ENCODE measurements around the gene EMP3. TPM values are rescaled to one million over a fixed set of nuclear protein-coding genes. Genes with fewer than 3 reads are reported as not detected.

EMP3 gene
- total and polyA plus RNA-seq, 2 of the 13 experiments (the other 11 are each of a cell fraction or from before 2014, with no cell fraction given), result 2.2 to 7.8 TPM

- TF ChIP-seq FOSL1 (CRISPR knock-in tag; IDR thresholded peaks at IDR 0.05; ENCODE audit: borderline replicate concordance) (peak; percentile 89), ZNF883 (CRISPR knock-in tag; IDR thresholded peaks at IDR 0.05; ENCODE audit: not compliant biosample characterization) (peak; percentile 20), NFAT5 (CRISPR knock-in tag; IDR thresholded peaks at IDR 0.05) (no peak), ZNF614 (CRISPR knock-in tag; IDR thresholded peaks at IDR 0.05; ENCODE audit: borderline replicate concordance) (peak; percentile 68; the same call in 1 of the 2 replicates), NR2F2 (IDR thresholded peaks at IDR 0.05; ENCODE audit: borderline replicate concordance, low read depth) (peak; percentile 99), ZHX2 (IDR thresholded peaks at IDR 0.05; ENCODE audit: low read depth) (0 out of 2 replicates have a peak, but pooled peaks have one; percentile 59), ZHX2 (CRISPR knock-in tag; IDR thresholded peaks at IDR 0.05; ENCODE audit: borderline replicate concordance) (no peak), TEF (CRISPR knock-in tag; IDR thresholded peaks at IDR 0.05) (no peak), ZNF574 (CRISPR knock-in tag; IDR thresholded peaks at IDR 0.05) (peak; percentile 35; the same call in 1 of the 2 replicates), GTF3A (CRISPR knock-in tag; conservative IDR thresholded peaks at IDR 0.05) (no peak), PHF20 (CRISPR knock-in tag; IDR thresholded peaks at IDR 0.05) (peak; percentile 40; the same call in 1 of the 2 replicates), TP53 (CRISPR knock-in tag; conservative IDR thresholded peaks at IDR 0.05) (peak; percentile 58), CBX1 (IDR thresholded peaks at IDR 0.05; ENCODE audit: low read depth) (peak; percentile 34)
- TF ChIP-seq, protein P1, sequence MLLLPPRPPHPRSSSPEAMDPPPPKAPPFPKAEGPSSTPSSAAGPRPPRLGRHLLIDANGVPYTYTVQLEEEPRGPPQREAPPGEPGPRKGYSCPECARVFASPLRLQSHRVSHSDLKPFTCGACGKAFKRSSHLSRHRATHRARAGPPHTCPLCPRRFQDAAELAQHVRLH (CRISPR knock-in tag; IDR thresholded peaks at IDR 0.05; ENCODE audit: borderline replicate concordance, low read depth), result peak; percentile 90; the same call in 1 of the 2 replicates
These were observed 29.1 kb downstream of the EMP3 start (continued) for GRCh38 chr19:48354332-48354992.
